ENCODE data around the gene SH3BP2.
A peak's percentile ranks its signal among the peaks of the same experiment; 100 is the strongest.

The SH3BP2 gene

DNA sequence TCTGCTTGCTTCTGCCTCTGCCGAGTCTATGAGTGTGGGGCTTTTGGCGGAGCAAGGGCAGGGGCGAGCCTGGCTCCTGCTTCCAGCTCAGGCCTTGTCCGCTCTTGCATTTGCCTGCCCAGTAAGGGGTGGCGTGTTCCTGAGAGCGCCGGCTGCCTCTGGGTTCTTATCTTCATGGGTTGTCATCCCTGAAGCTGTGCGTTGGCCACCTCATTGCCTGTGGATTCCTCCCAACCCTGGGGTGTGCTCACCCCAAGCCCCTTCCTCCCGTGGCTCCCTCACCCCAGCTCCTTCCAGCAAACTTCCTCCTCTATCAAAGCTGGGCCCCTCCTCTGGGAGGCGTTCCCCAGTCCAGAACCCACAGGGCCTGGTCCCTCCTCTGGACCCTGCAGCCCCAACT is 17.5 kb downstream of the SH3BP2 start:
- ChIA-PET POLR2A (interaction anchor here (0.7 kb wide), 1 partner anchor 109 kb away, joined by 4 read pairs; no protein-coding TSS in a partner anchor), CTCF (interaction anchor here (0.7 kb wide), 1 partner anchor 47 kb away, joined by 3 read pairs; no protein-coding TSS in a partner anchor)
- DNase-seq (ENCODE audit: low read depth, low spot score): no peak
- TF ChIP-seq, protein P1, sequence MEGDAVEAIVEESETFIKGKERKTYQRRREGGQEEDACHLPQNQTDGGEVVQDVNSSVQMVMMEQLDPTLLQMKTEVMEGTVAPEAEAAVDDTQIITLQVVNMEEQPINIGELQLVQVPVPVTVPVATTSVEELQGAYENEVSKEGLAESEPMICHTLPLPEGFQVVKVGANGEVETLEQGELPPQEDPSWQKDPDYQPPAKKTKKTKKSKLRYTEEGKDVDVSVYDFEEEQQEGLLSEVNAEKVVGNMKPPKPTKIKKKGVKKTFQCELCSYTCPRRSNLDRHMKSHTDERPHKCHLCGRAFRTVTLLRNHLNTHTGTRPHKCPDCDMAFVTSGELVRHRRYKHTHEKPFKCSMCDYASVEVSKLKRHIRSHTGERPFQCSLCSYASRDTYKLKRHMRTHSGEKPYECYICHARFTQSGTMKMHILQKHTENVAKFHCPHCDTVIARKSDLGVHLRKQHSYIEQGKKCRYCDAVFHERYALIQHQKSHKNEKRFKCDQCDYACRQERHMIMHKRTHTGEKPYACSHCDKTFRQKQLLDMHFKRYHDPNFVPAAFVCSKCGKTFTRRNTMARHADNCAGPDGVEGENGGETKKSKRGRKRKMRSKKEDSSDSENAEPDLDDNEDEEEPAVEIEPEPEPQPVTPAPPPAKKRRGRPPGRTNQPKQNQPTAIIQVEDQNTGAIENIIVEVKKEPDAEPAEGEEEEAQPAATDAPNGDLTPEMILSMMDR (IDR thresholded peaks at IDR 0.05; ENCODE audit: insufficient read depth, low read length, missing control alignments): no peak
- H3K4me3 ChIP-seq (ENCODE audit: low read depth, low read length): no peak overlapping the region

DNA sequence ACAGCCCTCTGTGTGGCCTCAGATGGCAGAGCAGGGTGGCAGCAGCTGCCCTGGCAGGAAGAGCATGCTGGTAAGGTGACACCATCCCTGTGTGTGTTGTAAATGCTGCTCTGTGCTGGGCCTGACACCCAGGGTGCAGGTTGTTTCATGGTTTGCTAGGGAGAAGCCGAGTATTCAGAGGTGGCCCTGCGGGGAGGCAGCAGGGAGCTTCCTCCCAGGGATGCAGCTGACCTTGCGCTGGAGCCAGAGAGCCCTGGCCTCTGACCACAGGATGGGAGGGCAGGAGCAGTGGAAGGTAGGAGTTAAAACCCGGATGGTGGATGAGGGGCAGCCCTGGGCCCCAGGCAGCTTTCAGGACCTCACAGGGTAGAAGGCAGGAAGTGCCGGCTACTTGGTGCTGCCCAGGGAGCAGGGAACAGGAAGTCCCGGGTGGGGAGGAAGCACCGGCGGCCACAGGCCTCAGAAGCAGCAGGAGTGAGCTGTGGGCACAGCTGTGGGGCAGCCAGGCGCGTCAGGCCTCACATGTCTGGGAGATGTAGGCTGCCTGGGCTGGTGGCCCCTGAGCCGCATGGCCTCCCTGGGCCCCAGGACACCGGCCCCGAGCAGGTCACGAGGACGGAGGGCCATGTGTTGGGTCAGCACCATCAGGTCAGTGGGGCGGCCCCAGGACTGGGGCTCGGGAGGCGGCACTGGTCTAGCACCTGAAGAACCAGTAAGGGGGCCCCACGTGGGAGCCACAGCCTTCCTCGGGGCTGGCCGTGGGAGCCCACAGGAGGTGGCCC is 19.1 kb downstream of the SH3BP2 start:
- ChIA-PET POLR2A (no interaction called here), CTCF (interaction anchor here (0.8 kb wide), 1 partner anchor 152 kb away, joined by 3 read pairs; no protein-coding TSS in a partner anchor)
- TF ChIP-seq, protein P1 (IDR thresholded peaks at IDR 0.05; ENCODE audit: insufficient read depth, low read length, missing control alignments): no peak
- H3K4me3 ChIP-seq (ENCODE audit: low read depth, low read length): peak overlapping the region; percentile 29
- DNase-seq (ENCODE audit: low read depth, low spot score): no peak

DNA sequence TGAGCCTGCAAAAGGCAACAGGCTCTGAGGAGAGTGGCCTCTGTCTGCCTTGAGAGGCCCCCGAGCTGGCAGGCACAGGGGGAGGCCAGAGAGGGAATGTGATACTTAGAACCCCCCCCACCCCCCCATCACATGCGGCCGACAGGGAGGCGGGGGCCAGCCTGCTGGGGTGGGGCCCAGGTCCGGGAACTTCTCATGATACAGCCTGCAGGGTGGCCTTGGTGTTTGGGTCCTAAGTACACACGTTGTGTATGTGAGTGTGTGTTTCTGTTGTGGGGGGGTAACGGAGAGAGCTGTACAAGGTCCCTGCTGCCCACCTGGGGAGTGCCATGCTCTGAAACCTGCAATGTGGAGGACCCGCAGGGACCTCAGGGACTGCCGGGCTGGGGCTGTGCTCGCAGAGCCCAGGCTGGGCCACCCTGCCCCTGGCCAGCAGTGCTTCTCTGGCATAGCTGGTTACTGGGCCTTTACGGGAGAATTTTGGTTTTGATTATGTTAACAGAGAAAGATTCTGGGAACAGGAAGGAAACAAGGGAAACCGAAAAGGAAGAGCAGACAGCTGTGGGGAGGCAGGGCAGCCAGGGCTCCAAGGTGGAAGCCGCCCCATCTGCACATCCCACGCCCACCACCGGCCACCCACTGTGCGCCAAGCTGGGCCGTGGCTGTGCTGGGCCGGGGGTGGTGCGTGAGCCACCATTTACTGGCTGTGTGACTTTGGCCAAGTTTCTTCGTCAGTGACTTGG is 19.9 kb downstream of the SH3BP2 start:
- peak overlapping the region; percentile 41 for H3K4me3 ChIP-seq (ENCODE audit: low read depth, low read length)
- ChIA-PET POLR2A (no interaction called here), CTCF (interaction anchor here (0.8 kb wide), 1 partner anchor 151 kb away, joined by 3 read pairs; no protein-coding TSS in a partner anchor)
- TF ChIP-seq, protein P1 (IDR thresholded peaks at IDR 0.05; ENCODE audit: insufficient read depth, low read length, missing control alignments): no peak
- no peak for DNase-seq (ENCODE audit: low read depth, low spot score)

DNA sequence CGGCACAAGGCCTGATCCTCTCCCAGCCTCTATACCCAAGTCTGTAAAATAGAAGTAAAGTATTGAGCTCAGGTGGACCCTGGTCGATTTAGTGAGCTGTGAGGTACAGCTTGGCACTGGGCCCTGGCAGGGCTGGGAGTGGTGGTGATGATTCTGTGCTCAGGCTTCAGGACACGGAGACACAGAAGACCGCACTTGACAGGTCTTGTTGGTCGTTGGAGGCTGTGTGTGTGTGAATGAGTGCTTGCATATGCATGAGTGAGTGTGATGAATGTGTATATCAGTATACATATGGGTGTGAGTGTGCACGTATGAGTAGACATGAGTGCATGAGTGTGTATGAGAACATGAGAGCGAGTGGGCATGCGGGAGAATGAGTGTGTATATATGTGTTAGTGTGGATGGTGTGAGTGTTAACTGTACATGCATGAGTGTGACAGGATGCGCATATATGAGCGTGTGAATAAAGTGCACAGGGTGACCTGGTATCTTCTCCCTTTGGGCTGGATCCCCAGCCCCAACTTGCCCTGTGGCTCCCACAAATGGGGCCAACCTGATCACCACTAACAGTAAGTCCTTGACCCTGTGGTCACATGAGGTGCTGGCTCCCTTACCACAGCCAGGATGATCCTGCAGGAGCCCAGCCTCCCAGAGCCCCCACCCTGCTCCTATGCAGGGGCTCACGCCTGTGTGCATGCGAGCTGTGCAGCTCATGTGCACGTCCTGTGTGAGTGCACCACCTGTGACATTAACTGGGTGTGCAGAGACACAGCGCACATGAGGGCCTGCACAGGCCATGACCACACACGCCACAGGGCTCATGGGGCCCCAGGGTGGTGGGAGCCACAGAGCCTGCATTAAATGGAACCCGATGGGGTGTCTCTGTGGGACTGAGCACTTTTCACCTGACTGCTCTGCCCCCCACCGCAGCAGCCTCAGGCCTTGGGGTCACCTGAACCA is 20.8 kb downstream of the SH3BP2 start:
- TF ChIP-seq, protein P1 (IDR thresholded peaks at IDR 0.05; ENCODE audit: insufficient read depth, low read length, missing control alignments): no peak
- CTCF ChIA-PET: no interaction called here
- POLR2A ChIA-PET: no interaction called here
- DNase-seq (ENCODE audit: low read depth, low spot score): no peak
- H3K4me3 ChIP-seq (ENCODE audit: low read depth, low read length): no peak overlapping the region

DNA sequence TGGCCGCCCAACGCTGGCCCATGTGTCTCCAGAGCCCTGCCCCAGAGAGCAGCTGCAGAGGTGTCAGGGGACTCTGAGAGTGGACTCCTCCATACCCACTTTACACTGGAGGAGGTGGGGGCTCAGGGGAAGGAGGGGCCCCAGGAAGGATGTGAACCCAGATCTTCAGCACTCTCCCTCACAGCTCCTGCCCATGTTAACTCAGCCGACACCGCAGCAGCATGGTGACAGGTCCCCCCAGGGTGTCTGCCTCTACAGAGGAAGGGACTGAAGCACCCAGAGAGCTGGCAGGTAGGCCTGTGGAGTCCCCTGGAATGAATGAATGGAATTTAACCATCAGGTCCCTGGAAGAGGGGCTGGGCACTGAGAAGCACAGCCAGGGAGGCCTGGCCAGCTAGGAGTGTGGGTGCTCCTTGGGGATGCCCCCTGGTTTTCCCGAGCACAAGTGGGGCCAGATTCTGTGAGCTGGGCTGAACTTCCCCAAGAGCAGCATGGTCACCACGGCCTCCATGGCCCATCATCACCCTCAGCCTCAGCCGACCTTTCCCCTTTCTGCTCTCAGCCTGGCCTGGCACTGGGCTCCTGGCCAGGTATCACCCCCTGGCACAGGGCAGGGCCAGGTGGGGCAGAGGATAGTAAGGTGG is 21.9 kb downstream of the SH3BP2 start:
- TF ChIP-seq, protein P1 (IDR thresholded peaks at IDR 0.05; ENCODE audit: insufficient read depth, low read length, missing control alignments): no peak
- no peak overlapping the region for H3K4me3 ChIP-seq (ENCODE audit: low read depth, low read length)
- CTCF ChIA-PET: interaction anchor here (0.7 kb wide), 1 partner anchor 13 kb away, joined by 3 read pairs; no protein-coding TSS in a partner anchor
- POLR2A ChIA-PET: no interaction called here
- DNase-seq (ENCODE audit: low read depth, low spot score): no peak

Measured in AG04449 (cell line).